Muscle layer of colon (tissue), 2 donors: ENCODE measurements around the gene BTRC.
A peak's percentile ranks its signal among the peaks of the same experiment; 100 is the strongest.
"Not testable (repeated sequence)": the region's sequence is repeated elsewhere in the genome, so short reads cannot be mapped to it uniquely, and the experiment has no call there.

ENCODE experiments used
- H3K27ac ChIP-seq: one replicate; pipeline ENCODE4 v1.7.0; 2013; ENCODE audit warnings: low read depth, mild to moderate bottlenecking, low read length, moderate library complexity
- H3K27me3 ChIP-seq, 2 donors: one replicate each; pipeline ENCODE4 v1.7.0; 2013; ENCODE audit warnings: low read length in 2 of 2, mild to moderate bottlenecking in 2 of 2; ENCODE audit not compliant: insufficient read depth in 2 of 2, control insufficient read depth in 1 of 2
- H3K36me3 ChIP-seq: one replicate; pipeline ENCODE4 v1.7.0; 2013; ENCODE audit warnings: mild to moderate bottlenecking, low read length; ENCODE audit not compliant: insufficient read depth
- H3K4me1 ChIP-seq: one replicate; pipeline ENCODE4 v1.7.0; 2013; ENCODE audit warnings: mild to moderate bottlenecking, low read length; ENCODE audit not compliant: insufficient read depth
- H3K4me3 ChIP-seq, 2 donors: one replicate each; pipeline ENCODE4 v1.7.0; 2013; ENCODE audit warnings: low read length in 2 of 2, low read depth in 1 of 2, mild to moderate bottlenecking in 1 of 2, moderate library complexity in 1 of 2
- H3K9ac ChIP-seq: one replicate; pipeline ENCODE4 v1.7.0; 2013; ENCODE audit warnings: low read length
- H3K9me3 ChIP-seq: one replicate; pipeline ENCODE4 v1.7.0; 2013; ENCODE audit warnings: mild to moderate bottlenecking, low read length
- donor health status: abdominal sarcoma.
- donor health status: Adenocarcinoma of cecum.

The BTRC gene

DNA sequence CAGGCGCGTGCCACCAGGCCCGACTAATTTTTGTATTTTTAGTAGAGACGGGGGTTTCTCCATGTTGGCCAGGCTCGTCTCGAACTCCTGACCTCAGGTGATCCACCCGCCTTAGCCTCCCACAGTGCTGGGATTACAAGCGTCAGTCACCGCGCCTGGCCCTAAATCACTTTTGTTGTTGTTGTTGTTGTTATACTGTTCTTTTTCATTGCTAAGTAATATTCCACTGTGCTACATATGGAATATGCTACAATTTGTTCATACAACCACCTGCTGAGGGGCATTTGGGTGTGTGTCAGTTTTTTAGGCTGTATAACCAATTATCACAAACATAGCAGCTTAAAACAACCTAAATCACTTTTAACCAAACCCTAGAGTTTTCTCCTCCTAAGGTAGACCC lies 1.1 kb upstream of the BTRC start:
- not testable (repeated sequence) for H3K27ac ChIP-seq, H3K27me3 ChIP-seq, H3K9ac ChIP-seq, H3K36me3 ChIP-seq, H3K9me3 ChIP-seq
- Histone ChIP-seq H3K4me1 (peaks cover 11% of the 10 kb centered on the region), H3K4me3 (peak overlapping the region in 1 of 2 donors; percentile 28)

DNA sequence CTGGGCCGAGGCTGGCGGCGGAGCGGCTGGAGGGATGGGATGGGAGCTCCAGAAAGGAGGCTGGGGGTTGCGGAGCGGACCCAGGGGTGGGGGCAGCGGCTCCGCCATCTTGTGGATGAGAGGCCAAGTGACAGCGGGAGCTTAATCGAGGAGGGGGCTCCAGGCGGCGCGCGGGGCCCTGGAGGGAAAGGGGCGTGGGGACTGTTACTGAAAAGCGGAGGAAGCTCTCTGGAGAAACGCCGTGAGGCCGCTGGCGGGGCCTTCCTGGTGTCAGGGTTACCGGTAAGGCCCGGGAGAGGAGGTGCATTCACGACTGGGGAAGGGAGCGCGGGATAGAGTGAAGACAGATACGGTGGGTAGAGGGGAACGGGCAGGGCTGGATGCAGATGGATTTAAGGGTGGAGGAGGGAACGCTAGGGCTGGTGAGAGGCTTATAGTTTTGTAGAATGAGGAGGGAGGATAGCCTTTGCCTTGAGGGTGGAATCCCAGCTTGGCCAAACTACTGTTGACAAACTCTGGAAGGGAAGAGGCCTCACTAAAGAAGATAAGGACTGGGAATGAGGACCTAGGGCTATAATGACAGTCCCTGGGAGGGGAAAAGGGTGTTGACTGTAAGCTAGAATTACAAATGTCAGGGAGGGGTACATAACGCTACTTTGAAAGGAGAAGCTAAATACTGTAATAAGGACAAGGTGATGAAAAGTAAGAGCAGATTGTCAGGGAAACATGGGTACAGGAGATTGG lies 535 bp downstream of the BTRC start:
- Histone ChIP-seq H3K36me3 (no peaks in the 10 kb centered on the region), H3K4me1 (peaks cover 11% of the 10 kb centered on the region), H3K27ac (peak overlapping the region; percentile 87), H3K27me3 (no peaks in the 10 kb centered on the region), H3K4me3 (peak overlapping the region; percentile 85 to 89), H3K9ac (peak overlapping the region; percentile 69), H3K9me3 (no peaks in the 10 kb centered on the region)

DNA sequence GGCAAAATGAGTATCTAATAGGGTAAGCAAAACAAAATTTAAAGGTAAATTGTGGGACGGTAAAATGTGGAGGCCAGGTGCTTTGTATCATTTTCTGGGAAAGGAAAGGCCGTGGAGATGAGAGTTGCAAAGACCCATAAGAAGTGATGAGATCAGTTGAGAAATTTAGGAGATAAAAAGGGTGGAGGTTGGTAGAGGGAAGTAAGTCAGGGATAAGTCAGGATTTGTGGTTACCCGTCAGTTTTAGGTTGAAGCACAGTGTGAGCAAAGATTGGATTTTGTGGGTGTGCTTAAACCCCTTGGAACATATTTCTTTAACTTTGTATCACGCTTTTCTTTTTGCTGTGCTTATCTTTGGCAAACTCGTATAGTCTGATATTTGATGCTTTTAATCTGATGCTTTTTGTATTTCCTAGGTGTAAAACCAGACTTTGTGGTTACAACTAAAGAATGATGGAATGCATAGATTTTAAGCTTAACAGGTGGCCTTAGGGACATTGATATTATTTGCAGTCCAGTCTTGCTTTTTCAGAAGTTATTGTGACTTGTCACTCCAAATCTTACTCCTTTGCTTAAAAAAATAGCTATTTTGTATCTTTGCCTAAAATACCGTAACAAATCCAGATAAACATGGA lies 1.2 kb downstream of the BTRC start:
- Histone ChIP-seq H3K9ac (peak overlapping the region; percentile 69), H3K9me3 (no peaks in the 10 kb centered on the region), H3K4me3 (peak overlapping the region; percentile 85 to 89), H3K36me3 (no peaks in the 10 kb centered on the region), H3K27ac (peak overlapping the region; percentile 87), H3K27me3 (no peaks in the 10 kb centered on the region), H3K4me1 (peaks cover 11% of the 10 kb centered on the region)

GRCh38 chr10:101356132-101356531 lies 2.2 kb downstream of the BTRC start:
- H3K9ac ChIP-seq, result no peak overlapping the region
- H3K27ac ChIP-seq, result no peak overlapping the region
- H3K4me1 ChIP-seq, result peaks cover 11% of the 10 kb centered on the region
- H3K27me3 ChIP-seq, result no peaks in the 10 kb centered on the region
- H3K36me3 ChIP-seq, result no peaks in the 10 kb centered on the region
- H3K4me3 ChIP-seq, result no peak overlapping the region
- no peaks in the 10 kb centered on the region for H3K9me3 ChIP-seq

GRCh38 chr10:101357958-101358357 lies 4.0 kb downstream of the BTRC start:
- no peak overlapping the region for H3K27ac ChIP-seq
- H3K9me3 ChIP-seq, result no peaks in the 10 kb centered on the region
- no peaks in the 10 kb centered on the region for H3K36me3 ChIP-seq
- H3K4me3 ChIP-seq, result no peak overlapping the region
- no peak overlapping the region for H3K9ac ChIP-seq
- H3K27me3 ChIP-seq, result no peaks in the 10 kb centered on the region
- H3K4me1 ChIP-seq, result peaks cover 11% of the 10 kb centered on the region

GRCh38 chr10:101358706-101359300 lies 4.8 kb downstream of the BTRC start:
- Histone ChIP-seq H3K4me1 (peaks cover 8% of the 10 kb centered on the region), H3K27me3 (no peaks in the 10 kb centered on the region), H3K36me3 (no peaks in the 10 kb centered on the region), H3K27ac (no peak overlapping the region), H3K4me3 (no peak overlapping the region), H3K9ac (no peak overlapping the region), H3K9me3 (no peaks in the 10 kb centered on the region)

- H3K27ac ChIP-seq, H3K4me1 ChIP-seq, H3K9ac ChIP-seq, H3K27me3 ChIP-seq, H3K36me3 ChIP-seq, H3K4me3 ChIP-seq, H3K9me3 ChIP-seq: not testable (repeated sequence)
Observed at GRCh38 chr10:101360090-101360489, 6.1 kb downstream of the BTRC start.

DNA sequence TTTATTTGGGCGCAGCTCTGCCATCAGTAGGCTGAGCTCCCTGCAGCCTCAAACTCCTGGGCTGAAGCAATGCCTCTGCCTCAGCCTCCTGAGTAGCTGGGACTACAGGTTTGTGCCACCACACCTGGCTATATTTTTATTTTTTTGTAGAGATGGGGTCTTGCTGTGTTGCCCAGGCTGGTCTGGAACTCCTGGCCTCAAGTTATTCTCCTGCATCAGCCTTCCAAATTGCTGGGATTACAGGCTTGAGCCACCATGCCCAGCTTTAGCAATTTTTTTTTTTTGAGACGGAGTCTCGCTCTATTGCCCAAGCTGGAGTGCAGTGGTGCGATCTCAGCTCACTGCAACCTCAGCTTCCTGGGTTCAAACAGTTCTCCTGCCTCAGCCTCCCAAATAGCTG lies 6.9 kb downstream of the BTRC start:
- not testable (repeated sequence) for H3K27me3 ChIP-seq, H3K36me3 ChIP-seq, H3K9ac ChIP-seq, H3K4me3 ChIP-seq, H3K4me1 ChIP-seq, H3K9me3 ChIP-seq, H3K27ac ChIP-seq

- no peaks in the 10 kb centered on the region for H3K27me3 ChIP-seq
- no peak overlapping the region for H3K4me3 ChIP-seq
- H3K36me3 ChIP-seq, result no peaks in the 10 kb centered on the region
- H3K4me1 ChIP-seq, result no peaks in the 10 kb centered on the region
- H3K27ac ChIP-seq, result no peak overlapping the region
- H3K9me3 ChIP-seq, result no peaks in the 10 kb centered on the region
- no peak overlapping the region for H3K9ac ChIP-seq
Observed at GRCh38 chr10:101363850-101364400, 10.0 kb downstream of the BTRC start.

DNA sequence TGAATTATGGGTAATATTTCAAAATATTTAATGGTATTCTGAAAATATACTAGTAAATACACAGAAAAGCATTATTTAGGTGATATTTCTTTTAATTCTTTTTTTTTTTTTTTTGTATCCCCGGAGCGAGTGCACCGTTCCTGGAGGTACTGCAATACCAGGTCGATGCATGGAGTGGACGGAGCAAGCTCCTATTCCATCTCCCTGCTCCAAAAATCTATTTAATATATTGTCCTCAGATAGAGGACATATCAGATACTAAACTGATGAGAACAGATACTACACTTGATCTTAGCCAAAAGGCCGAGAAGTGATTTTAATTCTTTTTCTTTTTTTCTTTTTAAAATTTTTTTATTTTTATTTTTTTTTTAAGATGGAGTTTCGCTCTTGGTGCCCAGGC lies 10.8 kb downstream of the BTRC start:
- H3K4me3 ChIP-seq, result no peak overlapping the region
- H3K27me3 ChIP-seq, result no peaks in the 10 kb centered on the region
- H3K27ac ChIP-seq, result no peak overlapping the region
- H3K9me3 ChIP-seq, result no peaks in the 10 kb centered on the region
- H3K4me1 ChIP-seq, result no peaks in the 10 kb centered on the region
- no peaks in the 10 kb centered on the region for H3K36me3 ChIP-seq
- no peak overlapping the region for H3K9ac ChIP-seq

DNA sequence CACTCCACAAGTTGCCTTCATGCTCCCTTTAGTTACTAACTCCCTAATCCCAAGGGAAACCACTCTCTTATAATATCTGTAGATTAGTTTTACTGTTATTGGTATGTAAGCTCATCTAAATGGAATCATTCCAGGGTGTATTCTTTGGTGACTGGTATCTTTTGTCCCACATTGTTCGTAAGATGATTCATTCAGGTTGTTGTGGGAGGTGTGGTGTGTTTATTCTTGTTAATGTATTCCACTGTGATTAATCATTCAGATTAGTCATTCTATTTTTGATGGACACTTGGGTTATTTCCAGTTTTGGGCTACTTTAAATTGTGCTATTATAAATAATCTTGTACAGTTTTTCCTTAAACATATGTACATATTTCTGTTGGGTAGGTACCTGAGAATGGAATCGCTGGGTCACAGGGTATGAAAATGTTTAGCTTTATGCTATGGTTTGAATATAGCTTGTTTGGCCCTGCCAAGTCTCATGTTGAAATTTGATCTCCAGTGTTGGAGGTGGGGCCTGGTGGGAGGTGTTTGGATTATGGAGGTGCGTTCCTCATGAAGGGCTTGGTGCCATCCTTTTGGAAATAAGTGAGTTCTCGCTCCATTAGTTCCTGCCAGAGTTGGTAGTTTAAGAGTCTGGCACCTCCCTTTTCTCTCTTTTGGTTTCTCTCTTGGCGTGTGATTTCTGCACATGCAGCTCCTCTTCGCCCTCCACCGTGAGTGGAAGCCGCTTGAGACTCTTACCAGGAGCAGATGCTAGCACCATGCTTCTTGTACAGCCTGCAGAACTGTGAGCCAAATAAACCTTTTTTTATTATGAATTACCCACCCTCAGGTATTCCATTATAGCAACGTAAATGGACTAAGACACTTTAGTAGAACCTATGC lies 13.8 kb downstream of the BTRC start:
- Histone ChIP-seq H3K36me3 (no peaks in the 10 kb centered on the region), H3K4me1 (no peaks in the 10 kb centered on the region), H3K27me3 (no peaks in the 10 kb centered on the region), H3K9ac (no peak overlapping the region), H3K4me3 (no peak overlapping the region), H3K9me3 (no peaks in the 10 kb centered on the region), H3K27ac (no peak overlapping the region)
